PFSK-1 (cell line): ENCODE measurements around the gene CHTF18.

Experiments
- FOXP2 ChIP-seq: optimal IDR thresholded peaks from 2 replicates; pipeline ENCODE3; 2011; ENCODE audit warnings: borderline replicate concordance, control low read depth, inconsistent platforms; ENCODE audit not compliant: insufficient read depth; ENCODE audit errors: extremely low read length, extremely low read depth
- POLR2AphosphoS5 ChIP-seq: IDR thresholded peaks from 2 replicates; pipeline ENCODE4 v1.6.1; 2012; ENCODE audit warnings: low read depth, mild to moderate bottlenecking, control low read depth, low read length, moderate library complexity
- REST ChIP-seq, 2 experiments: IDR thresholded peaks; 2 replicates each; pipeline versions ENCODE4 v1.6.1 to v1.8.0; 2011 to 2012; ENCODE audit warnings: low read depth in 2 of 2, low read length in 2 of 2, control low read depth in 1 of 2, inconsistent platforms in 1 of 2, mild to moderate bottlenecking in 1 of 2, moderate library complexity in 1 of 2; ENCODE audit not compliant: insufficient read depth in 1 of 2

DNA sequence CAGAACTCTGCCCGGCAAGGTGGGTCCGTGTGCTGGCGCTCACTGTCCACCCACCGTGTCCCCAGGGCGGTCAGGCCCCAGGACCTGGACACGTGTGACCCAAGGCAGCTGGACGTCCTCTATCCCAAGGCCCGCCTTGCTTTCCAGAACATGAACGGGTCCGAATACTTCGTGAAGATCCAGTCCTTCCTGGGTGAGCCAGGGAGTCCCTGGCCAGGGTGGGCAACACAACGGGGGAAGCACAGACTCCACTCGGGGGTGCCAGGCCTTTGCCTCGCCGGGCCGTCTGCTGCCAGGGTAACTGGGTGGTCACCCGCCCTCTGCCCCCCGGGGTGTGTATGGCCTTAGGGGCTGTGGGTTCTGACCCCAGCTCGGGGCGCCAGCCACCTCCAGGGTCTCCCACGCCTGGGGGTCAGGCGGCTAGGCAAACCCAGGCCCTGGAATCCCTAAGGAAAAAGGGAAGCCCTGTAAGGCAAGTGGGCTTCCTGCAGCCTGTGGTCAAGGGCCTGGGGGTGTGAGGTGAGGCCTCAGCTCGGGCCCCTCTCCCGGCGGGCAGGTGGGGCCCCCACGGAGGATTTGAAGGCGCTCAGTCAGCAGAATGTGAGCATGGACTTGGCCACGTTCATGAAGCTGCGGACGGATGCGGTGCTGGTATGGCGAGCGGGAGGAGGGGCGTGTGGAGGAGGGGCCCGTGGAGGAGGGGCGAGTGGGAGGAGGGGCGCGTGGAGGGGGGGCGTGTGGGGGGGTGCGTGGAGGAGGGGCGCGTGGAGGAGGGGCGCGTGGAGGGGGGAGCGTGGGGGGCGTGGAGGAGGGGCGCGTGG lies 21.4 kb upstream of the CHTF18 start:
- TF ChIP-seq POLR2AphosphoS5 (no peak), FOXP2 (no peak), REST (IDR thresholded peaks at IDR 0.05; ENCODE audit: insufficient read depth in 1 of 2, low read depth in 2 of 2, low read length in 2 of 2) (no peak)
